Upper lobe of right lung (tissue), 1 donor: ENCODE measurements around the gene MPPED1. TPM values are rescaled to one million over a fixed set of nuclear protein-coding genes. Genes with fewer than 3 reads are reported as not detected.

Experiments used
- ATAC-seq: fragments of 200-7000 bp; cut with Tn5 transposase; one replicate; pipeline ENCODE4 v1.9.1; 2020; ENCODE audit warnings: mild to moderate bottlenecking, moderate library complexity
- DNase-seq: peaks from one replicate; pipeline ENCODE4 v3.0.0-alpha.2; 2020
- H3K27ac ChIP-seq: fragments of 200-600 bp; one replicate; pipeline ENCODE4 v1.8.0; 2022
- H3K27me3 ChIP-seq: fragments of 200-600 bp; one replicate; pipeline ENCODE4 v1.8.0; 2022; ENCODE audit warnings: mild to moderate bottlenecking
- H3K36me3 ChIP-seq: fragments of 200-600 bp; one replicate; pipeline ENCODE4 v1.8.0; 2022
- H3K4me1 ChIP-seq: fragments of 200-600 bp; one replicate; pipeline ENCODE4 v1.8.0; 2022
- H3K4me3 ChIP-seq: fragments of 200-600 bp; one replicate; pipeline ENCODE4 v1.8.0; 2022; ENCODE audit warnings: mild to moderate bottlenecking
- H3K9me3 ChIP-seq: fragments of 200-600 bp; one replicate; pipeline ENCODE4 v1.8.0; 2022
- intact Hi-C: fragments of 100-400 bp; cut with DNase I; formaldehyde crosslinking; loops from one replicate; pipeline ENCODE4 v1.11.0; 2022
- total RNA-seq: library from RNA; stranded (reverse); fragmentation: NEBNext Ultra II Directional; extraction: Animal tissue kit (Norgen Biotek cat#: 25700); gene quantifications from one replicate; pipeline ENCODE4 v1.2.1, GENCODE V29; 2021
- TF ChIP-seq, protein P1 (sequence below): fragments of 200-600 bp; IDR thresholded peaks from one replicate; pipeline ENCODE4 v1.8.0; 2022; ENCODE audit warnings: antibody characterized with exemption
- donor health status: DM: no; HTN: yes; CAD: no; lungs with severe emphysema.

The MPPED1 gene
- total RNA-seq, 1 donor from 2014 or later = not detected

DNA sequence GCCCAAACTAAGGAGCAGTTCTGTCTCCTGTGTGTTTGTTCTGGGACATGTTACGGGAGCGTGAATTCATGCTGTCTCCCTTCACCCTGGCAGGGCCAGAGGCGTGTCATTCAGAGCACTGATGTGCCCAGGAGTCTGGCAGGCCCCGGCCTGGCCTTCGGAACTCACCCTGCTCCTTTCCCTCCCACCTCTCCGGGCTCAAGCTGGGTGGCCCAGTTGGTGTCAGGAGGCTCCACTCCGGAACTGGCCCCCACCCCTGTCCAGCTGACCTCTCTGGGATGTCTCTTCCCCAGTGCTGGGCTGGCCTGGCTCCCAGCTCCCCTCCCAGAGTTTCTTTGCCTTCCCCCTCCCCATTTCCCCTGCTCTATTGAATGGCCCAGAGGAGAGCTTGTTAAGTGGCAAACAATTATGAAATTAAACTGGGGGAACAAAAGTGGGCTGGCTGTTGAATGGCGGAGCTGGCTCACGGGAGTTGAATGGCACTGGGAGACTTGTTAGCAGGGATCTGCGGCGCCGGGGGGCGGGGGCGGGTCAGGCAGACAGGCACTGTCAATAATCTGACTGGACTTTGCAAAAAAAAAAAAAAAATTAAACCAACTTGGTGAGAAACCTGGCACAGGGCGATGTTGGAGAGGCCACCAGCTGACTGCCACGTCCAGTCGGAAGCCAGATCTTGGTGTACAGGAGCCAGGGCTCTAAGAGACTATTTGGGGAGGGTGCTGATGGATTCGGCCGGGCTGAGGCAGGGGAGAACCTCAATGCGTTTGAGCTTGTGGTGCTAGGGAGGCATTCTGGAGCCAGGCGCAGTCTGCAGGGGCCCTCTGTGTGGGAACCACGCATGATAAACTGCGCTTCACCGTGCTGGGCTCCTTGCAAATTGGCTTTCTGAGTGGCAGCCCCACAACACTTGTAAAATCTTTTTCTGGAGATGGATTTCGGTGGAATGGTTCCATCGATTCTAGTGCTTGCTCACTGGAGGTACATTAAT is 1.3 kb downstream of the MPPED1 start:
- intact Hi-C loops = no loop called here
- no peak for ATAC-seq
- Histone ChIP-seq H3K27me3 (peaks cover 58% of the 10 kb centered on the region), H3K27ac (no peak overlapping the region), H3K9me3 (no peaks in the 10 kb centered on the region), H3K36me3 (no peaks in the 10 kb centered on the region), H3K4me3 (no peak overlapping the region), H3K4me1 (no peaks in the 10 kb centered on the region)
- TF ChIP-seq, protein P1, sequence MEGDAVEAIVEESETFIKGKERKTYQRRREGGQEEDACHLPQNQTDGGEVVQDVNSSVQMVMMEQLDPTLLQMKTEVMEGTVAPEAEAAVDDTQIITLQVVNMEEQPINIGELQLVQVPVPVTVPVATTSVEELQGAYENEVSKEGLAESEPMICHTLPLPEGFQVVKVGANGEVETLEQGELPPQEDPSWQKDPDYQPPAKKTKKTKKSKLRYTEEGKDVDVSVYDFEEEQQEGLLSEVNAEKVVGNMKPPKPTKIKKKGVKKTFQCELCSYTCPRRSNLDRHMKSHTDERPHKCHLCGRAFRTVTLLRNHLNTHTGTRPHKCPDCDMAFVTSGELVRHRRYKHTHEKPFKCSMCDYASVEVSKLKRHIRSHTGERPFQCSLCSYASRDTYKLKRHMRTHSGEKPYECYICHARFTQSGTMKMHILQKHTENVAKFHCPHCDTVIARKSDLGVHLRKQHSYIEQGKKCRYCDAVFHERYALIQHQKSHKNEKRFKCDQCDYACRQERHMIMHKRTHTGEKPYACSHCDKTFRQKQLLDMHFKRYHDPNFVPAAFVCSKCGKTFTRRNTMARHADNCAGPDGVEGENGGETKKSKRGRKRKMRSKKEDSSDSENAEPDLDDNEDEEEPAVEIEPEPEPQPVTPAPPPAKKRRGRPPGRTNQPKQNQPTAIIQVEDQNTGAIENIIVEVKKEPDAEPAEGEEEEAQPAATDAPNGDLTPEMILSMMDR = no peak
- DNase-seq = no peak

- Histone ChIP-seq H3K4me3 (no peak overlapping the region), H3K27me3 (peaks cover 64% of the 10 kb centered on the region), H3K27ac (no peak overlapping the region), H3K9me3 (no peaks in the 10 kb centered on the region), H3K36me3 (no peaks in the 10 kb centered on the region), H3K4me1 (no peaks in the 10 kb centered on the region)
- intact Hi-C loops = no loop called here
- DNase-seq (no peak), ATAC-seq (no peak)
- TF ChIP-seq, protein P1 = no peak
Observed at GRCh38 chr22:43413826-43414225, 2.0 kb downstream of the MPPED1 start.

DNA sequence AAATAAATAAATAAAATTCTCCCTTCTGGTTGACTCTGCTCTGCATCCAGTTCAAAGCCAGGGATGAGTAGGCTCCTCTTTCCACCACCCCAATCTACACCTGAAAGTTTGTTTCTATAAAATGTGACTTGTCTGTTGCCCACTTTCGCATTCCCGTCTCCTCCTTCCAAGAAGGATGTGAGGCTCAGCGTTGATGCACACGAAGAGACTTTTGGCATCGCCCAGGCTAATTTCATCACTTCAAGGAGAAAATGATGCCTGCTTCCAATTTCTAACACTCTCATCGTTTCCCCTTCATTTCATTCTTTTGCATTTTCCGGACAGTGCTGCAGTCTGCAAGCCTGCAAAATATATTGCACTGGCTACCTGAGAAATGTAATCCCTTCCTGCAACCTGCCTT is 3.9 kb downstream of the MPPED1 start:
- Histone ChIP-seq H3K27me3 (peaks cover 56% of the 10 kb centered on the region), H3K27ac (no peak overlapping the region), H3K36me3 (no peaks in the 10 kb centered on the region), H3K4me1 (no peaks in the 10 kb centered on the region), H3K9me3 (no peaks in the 10 kb centered on the region), H3K4me3 (no peak overlapping the region)
- DNase-seq = no peak
- TF ChIP-seq, protein P1 = no peak
- intact Hi-C loops = no loop called here
- no peak for ATAC-seq

DNA sequence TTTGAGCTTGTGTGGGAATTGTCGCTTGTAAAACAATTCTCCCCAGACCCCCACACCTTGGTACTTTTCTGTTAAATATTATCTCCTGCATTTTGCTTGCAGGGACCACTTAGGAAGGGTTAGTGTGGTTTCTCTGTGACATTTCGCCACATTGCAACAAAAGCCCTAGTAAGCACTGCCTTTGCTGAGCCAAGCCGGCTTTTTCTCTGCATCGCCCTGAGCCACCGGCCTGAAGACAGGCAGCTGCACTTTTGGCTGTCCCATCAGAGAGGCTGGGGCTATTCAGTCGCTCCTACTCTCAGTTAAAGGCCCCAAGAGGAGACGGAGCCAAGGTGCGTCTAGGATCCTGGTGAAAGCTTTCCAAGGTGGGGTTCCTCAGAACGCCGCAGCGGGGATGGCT is 5.7 kb downstream of the MPPED1 start:
- no peaks in the 10 kb centered on the region for H3K4me1 ChIP-seq
- peaks cover 59% of the 10 kb centered on the region for H3K27me3 ChIP-seq
- TF ChIP-seq, protein P1 = no peak
- intact Hi-C loops = no loop called here
- no peaks in the 10 kb centered on the region for H3K9me3 ChIP-seq
- no peak for ATAC-seq
- no peak overlapping the region for H3K4me3 ChIP-seq
- H3K36me3 ChIP-seq = no peaks in the 10 kb centered on the region
- H3K27ac ChIP-seq = no peak overlapping the region
- no peak for DNase-seq

DNA sequence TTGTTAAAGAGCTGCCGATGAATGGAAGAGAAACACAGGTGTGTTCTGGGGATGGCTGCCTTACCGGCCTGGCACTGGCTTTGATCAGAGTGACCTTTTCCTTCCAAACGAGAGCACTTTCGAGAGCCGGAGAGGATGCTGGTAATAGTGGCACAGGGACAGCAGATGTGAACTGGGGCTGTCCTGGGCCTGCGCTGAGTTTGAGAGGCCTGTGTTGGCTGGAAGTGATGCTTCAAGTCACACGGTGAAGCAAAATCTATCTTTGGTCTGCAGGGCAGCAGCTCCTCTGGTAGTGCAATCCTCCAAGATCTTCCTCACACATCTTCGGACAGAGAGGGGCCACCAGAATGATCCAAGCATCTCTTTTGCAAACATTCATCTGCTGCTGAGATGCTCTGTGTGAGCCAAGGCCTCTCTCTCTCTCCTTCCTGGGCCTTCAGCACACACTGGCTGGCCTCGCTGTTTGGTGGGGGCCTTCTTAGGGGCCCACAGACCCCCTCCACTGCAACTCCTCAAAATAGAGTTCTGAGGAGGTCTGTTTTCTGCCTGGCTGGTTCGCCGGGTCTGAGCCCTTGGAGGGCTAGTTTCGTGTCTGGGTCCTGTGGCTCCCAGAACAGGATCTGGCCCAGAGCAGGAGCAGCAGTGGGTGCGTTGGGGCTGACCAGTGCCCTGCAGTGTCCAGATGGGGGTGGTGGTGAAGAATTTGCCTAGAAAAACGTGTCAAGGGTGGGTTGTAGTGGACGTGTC is 6.4 kb downstream of the MPPED1 start:
- intact Hi-C loops = no loop called here
- H3K9me3 ChIP-seq = no peaks in the 10 kb centered on the region
- TF ChIP-seq, protein P1 = no peak
- DNase-seq = no peak
- H3K4me1 ChIP-seq = no peaks in the 10 kb centered on the region
- H3K4me3 ChIP-seq = no peak overlapping the region
- no peak overlapping the region for H3K27ac ChIP-seq
- no peaks in the 10 kb centered on the region for H3K36me3 ChIP-seq
- ATAC-seq = no peak
- peaks cover 56% of the 10 kb centered on the region for H3K27me3 ChIP-seq
